GM12878 (cell line): ENCODE results near the gene CXXC5. TPM values are rescaled to one million over a fixed set of nuclear protein-coding genes. Genes with fewer than 3 reads are reported as not detected.
A peak's percentile ranks its signal among the peaks of the same experiment; 100 is the strongest.

Experiments
- BHLHE40 ChIP-seq, 2 experiments: fragments of 450-650 bp in 1 of 2; IDR thresholded peaks; 2 replicates each; pipeline ENCODE4 v1.6.1; 2011 to 2017; ENCODE audit warnings: low read depth in 2 of 2, borderline replicate concordance in 1 of 2, improper control_type of control experiment in 1 of 2, low read length in 1 of 2, mild to moderate bottlenecking in 1 of 2
- EP300 ChIP-seq, 2 experiments: fragments of 150-350 bp in 1 of 2; IDR thresholded peaks; 2 replicates each; pipeline ENCODE4 v1.6.1; 2011 to 2012; ENCODE audit warnings: low read depth in 2 of 2, low read length in 2 of 2, borderline replicate concordance in 1 of 2, improper control_type of control experiment in 1 of 2, inconsistent platforms in 1 of 2; ENCODE audit not compliant: control insufficient read depth in 1 of 2
- HDAC2 ChIP-seq: fragments of 200-600 bp; sonication (generic); IDR thresholded peaks from 2 replicates; pipeline ENCODE4 v1.6.1; 2017
- KLF5 ChIP-seq: fragments of 450-650 bp; IDR thresholded peaks from 2 replicates; pipeline ENCODE4 v1.6.1; 2014; ENCODE audit warnings: mild to moderate bottlenecking; ENCODE audit not compliant: partially characterized antibody
- MAX ChIP-seq: IDR thresholded peaks from 2 replicates; pipeline ENCODE4 v1.6.1; 2012; ENCODE audit warnings: low read depth, low read length, improper control_type of control experiment
- MYB ChIP-seq: fragments of 150-350 bp; IDR thresholded peaks from 2 replicates; pipeline ENCODE4 v1.6.1; 2014; ENCODE audit warnings: mild to moderate bottlenecking, low read depth, low read length, borderline replicate concordance
- PAX5 ChIP-seq: IDR thresholded peaks from 2 replicates; pipeline ENCODE4 v1.6.1; 2011; ENCODE audit warnings: low read depth, low read length, borderline replicate concordance
- RUNX3 ChIP-seq: IDR thresholded peaks from 2 replicates; pipeline ENCODE4 v1.6.1; 2012; ENCODE audit warnings: low read length, inconsistent platforms
- SIN3A ChIP-seq: IDR thresholded peaks from 2 replicates; pipeline ENCODE4 v1.6.1; 2012; ENCODE audit warnings: low read depth, low read length, improper control_type of control experiment
- SMC3 ChIP-seq: IDR thresholded peaks from 2 replicates; pipeline ENCODE4 v1.6.1; 2011; ENCODE audit warnings: low read length, improper control_type of control experiment, borderline replicate concordance
- SPI1 ChIP-seq: IDR thresholded peaks from 2 replicates; pipeline ENCODE4 v1.6.1; 2011; ENCODE audit warnings: low read depth, mild to moderate bottlenecking, low read length, moderate library complexity, borderline replicate concordance; ENCODE audit not compliant: insufficient read depth
- TCF12 ChIP-seq: IDR thresholded peaks from 2 replicates; pipeline ENCODE4 v1.6.1; 2011; ENCODE audit warnings: low read depth, mild to moderate bottlenecking, low read length
- USF2 ChIP-seq: IDR thresholded peaks from 2 replicates; pipeline ENCODE4 v1.6.1; 2011; ENCODE audit warnings: low read depth, low read length, improper control_type of control experiment, borderline replicate concordance
- ZBTB33 ChIP-seq: fragments of 450-650 bp; IDR thresholded peaks from 2 replicates; pipeline ENCODE4 v1.6.1; 2017; ENCODE audit warnings: mild to moderate bottlenecking
- ZNF217 ChIP-seq: fragments of 450-650 bp; IDR thresholded peaks from 2 replicates; pipeline ENCODE4 v1.6.1; 2017; ENCODE audit warnings: antibody characterized with exemption, mild to moderate bottlenecking
- ZNF24 ChIP-seq: fragments of 450-650 bp; IDR thresholded peaks from 2 replicates; pipeline ENCODE4 v1.6.1; 2017; ENCODE audit warnings: antibody characterized with exemption, mild to moderate bottlenecking
- ZNF384 ChIP-seq: IDR thresholded peaks from 2 replicates; pipeline ENCODE4 v1.6.1; 2012; ENCODE audit warnings: low read depth, mild to moderate bottlenecking, low read length, improper control_type of control experiment, borderline replicate concordance
- ZNF592 ChIP-seq: fragments of 450-650 bp; IDR thresholded peaks from 2 replicates; pipeline ENCODE4 v1.6.1; 2017; ENCODE audit warnings: mild to moderate bottlenecking, moderate library complexity
- polyA plus RNA-seq, 11 experiments: library from polyadenylated mRNA; depleted of rRNA in 4 of 11; unstranded in 6 of 11; stranded (reverse) in 5 of 11; fragments of >200 nt; fragmentation: Nextera tagmentation in 4 of 11; fragmentation: Illumina TruSeq in 1 of 11; extraction: Ambion mirVana in 4 of 11; extraction: Trizol in 1 of 11; gene quantifications; 1 replicate in 1 of 11; 2 replicates in 10 of 11; pipeline versions ENCODE4 v1.2.1 to v1.2.3, GENCODE V29; 2011 to 2016; ENCODE audit warnings: inconsistent platforms in 2 of 11, missing spikeins in 2 of 11, low read depth in 1 of 11
- total RNA-seq, 4 experiments: library from RNA; depleted of rRNA in 3 of 4; stranded (reverse); fragments of >200 nt in 3 of 4; fragmentation: Illumina TruSeq in 1 of 4; extraction: Trizol in 1 of 4; gene quantifications; 2 replicates each; pipeline versions ENCODE4 v1.2.1 to v1.2.3, GENCODE V29; 2013 to 2021
- TF ChIP-seq, protein P1 (sequence below): fragments of 450-650 bp; IDR thresholded peaks from 2 replicates; pipeline ENCODE4 v1.6.1; 2017; ENCODE audit warnings: antibody characterized with exemption, mild to moderate bottlenecking, moderate library complexity

The CXXC5 gene
- total and polyA plus RNA-seq, 10 of the 15 experiments (the other 5 are each of a cell fraction or from before 2014, with no cell fraction given) = 1.8 to 90.8 (median 40.7) TPM

DNA sequence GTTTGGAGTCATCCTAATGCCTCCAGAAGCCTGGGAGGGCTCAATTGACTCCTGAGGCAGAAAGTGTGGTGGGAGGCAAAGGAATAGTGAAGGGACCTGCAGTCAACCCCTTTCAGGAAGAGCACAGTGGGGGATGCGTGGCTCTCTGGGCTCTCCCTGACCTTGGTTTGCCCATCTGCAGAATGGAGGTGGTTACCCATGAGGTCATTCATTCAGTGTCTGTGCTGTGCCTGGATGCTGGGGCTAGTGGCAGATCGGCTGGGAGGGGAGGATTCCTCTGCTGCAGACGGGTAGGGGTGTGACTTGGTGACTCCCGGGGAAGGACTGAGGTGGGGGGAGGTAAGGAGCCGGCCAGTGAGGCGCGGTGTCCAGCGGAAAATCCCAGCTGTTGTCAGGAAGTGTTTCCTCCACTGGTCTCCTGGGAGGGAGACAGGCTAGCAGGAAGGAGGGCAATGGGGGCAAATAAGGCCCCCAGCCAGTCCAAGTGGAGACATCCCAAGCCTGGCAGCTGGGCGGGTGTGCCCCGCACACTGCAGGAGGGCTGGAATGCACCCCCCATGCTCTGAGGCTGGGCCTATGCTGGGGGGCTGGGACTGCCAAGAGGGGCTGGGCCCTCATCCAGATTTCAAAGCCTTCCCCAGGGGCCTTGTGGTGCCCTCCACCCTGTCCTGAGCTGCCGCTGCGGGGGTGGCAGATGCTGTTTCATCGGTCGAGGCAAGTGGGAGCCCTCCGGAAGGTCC lies 10.9 kb downstream of the CXXC5 start (continued):
- TF ChIP-seq ZNF24 = peak; percentile 77
- TF ChIP-seq MAX = no peak
- TF ChIP-seq SMC3 = no peak
- no peak for TF ChIP-seq HDAC2
- no peak for TF ChIP-seq KLF5
- no peak; the same call in 1 of the 2 replicates for TF ChIP-seq ZNF217
- no peak for TF ChIP-seq EP300 (IDR thresholded peaks at IDR 0.05; ENCODE audit: borderline replicate concordance in 1 of 2, control insufficient read depth in 1 of 2, low read depth in 2 of 2, low read length in 2 of 2)
- TF ChIP-seq RUNX3 = no peak
- TF ChIP-seq BHLHE40 (IDR thresholded peaks at IDR 0.05; ENCODE audit: borderline replicate concordance in 1 of 2, low read depth in 2 of 2, low read length in 1 of 2) = peak in 1 of 2 experiments; percentile 14; a peak in 1 of 4 replicates
- TF ChIP-seq USF2 = no peak
- TF ChIP-seq SPI1 = no peak
- no peak for TF ChIP-seq PAX5
- no peak for TF ChIP-seq ZNF592
- no peak for TF ChIP-seq ZBTB33
- no peak for TF ChIP-seq SIN3A
- TF ChIP-seq, protein P1, sequence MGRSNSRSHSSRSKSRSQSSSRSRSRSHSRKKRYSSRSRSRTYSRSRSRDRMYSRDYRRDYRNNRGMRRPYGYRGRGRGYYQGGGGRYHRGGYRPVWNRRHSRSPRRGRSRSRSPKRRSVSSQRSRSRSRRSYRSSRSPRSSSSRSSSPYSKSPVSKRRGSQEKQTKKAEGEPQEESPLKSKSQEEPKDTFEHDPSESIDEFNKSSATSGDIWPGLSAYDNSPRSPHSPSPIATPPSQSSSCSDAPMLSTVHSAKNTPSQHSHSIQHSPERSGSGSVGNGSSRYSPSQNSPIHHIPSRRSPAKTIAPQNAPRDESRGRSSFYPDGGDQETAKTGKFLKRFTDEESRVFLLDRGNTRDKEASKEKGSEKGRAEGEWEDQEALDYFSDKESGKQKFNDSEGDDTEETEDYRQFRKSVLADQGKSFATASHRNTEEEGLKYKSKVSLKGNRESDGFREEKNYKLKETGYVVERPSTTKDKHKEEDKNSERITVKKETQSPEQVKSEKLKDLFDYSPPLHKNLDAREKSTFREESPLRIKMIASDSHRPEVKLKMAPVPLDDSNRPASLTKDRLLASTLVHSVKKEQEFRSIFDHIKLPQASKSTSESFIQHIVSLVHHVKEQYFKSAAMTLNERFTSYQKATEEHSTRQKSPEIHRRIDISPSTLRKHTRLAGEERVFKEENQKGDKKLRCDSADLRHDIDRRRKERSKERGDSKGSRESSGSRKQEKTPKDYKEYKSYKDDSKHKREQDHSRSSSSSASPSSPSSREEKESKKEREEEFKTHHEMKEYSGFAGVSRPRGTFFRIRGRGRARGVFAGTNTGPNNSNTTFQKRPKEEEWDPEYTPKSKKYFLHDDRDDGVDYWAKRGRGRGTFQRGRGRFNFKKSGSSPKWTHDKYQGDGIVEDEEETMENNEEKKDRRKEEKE = no peak
- no peak for TF ChIP-seq ZNF384
- no peak for TF ChIP-seq TCF12
- no peak for TF ChIP-seq MYB
